Measurements from ENCODE around the gene SLCO1A2. TPM values are rescaled to one million over a fixed set of nuclear protein-coding genes. Genes with fewer than 3 reads are reported as not detected.

SLCO1A2 gene
- total and polyA plus RNA-seq, 2 experiments from 2014 or later: 10.2 to 10.8 TPM

- TF ChIP-seq, protein P1, sequence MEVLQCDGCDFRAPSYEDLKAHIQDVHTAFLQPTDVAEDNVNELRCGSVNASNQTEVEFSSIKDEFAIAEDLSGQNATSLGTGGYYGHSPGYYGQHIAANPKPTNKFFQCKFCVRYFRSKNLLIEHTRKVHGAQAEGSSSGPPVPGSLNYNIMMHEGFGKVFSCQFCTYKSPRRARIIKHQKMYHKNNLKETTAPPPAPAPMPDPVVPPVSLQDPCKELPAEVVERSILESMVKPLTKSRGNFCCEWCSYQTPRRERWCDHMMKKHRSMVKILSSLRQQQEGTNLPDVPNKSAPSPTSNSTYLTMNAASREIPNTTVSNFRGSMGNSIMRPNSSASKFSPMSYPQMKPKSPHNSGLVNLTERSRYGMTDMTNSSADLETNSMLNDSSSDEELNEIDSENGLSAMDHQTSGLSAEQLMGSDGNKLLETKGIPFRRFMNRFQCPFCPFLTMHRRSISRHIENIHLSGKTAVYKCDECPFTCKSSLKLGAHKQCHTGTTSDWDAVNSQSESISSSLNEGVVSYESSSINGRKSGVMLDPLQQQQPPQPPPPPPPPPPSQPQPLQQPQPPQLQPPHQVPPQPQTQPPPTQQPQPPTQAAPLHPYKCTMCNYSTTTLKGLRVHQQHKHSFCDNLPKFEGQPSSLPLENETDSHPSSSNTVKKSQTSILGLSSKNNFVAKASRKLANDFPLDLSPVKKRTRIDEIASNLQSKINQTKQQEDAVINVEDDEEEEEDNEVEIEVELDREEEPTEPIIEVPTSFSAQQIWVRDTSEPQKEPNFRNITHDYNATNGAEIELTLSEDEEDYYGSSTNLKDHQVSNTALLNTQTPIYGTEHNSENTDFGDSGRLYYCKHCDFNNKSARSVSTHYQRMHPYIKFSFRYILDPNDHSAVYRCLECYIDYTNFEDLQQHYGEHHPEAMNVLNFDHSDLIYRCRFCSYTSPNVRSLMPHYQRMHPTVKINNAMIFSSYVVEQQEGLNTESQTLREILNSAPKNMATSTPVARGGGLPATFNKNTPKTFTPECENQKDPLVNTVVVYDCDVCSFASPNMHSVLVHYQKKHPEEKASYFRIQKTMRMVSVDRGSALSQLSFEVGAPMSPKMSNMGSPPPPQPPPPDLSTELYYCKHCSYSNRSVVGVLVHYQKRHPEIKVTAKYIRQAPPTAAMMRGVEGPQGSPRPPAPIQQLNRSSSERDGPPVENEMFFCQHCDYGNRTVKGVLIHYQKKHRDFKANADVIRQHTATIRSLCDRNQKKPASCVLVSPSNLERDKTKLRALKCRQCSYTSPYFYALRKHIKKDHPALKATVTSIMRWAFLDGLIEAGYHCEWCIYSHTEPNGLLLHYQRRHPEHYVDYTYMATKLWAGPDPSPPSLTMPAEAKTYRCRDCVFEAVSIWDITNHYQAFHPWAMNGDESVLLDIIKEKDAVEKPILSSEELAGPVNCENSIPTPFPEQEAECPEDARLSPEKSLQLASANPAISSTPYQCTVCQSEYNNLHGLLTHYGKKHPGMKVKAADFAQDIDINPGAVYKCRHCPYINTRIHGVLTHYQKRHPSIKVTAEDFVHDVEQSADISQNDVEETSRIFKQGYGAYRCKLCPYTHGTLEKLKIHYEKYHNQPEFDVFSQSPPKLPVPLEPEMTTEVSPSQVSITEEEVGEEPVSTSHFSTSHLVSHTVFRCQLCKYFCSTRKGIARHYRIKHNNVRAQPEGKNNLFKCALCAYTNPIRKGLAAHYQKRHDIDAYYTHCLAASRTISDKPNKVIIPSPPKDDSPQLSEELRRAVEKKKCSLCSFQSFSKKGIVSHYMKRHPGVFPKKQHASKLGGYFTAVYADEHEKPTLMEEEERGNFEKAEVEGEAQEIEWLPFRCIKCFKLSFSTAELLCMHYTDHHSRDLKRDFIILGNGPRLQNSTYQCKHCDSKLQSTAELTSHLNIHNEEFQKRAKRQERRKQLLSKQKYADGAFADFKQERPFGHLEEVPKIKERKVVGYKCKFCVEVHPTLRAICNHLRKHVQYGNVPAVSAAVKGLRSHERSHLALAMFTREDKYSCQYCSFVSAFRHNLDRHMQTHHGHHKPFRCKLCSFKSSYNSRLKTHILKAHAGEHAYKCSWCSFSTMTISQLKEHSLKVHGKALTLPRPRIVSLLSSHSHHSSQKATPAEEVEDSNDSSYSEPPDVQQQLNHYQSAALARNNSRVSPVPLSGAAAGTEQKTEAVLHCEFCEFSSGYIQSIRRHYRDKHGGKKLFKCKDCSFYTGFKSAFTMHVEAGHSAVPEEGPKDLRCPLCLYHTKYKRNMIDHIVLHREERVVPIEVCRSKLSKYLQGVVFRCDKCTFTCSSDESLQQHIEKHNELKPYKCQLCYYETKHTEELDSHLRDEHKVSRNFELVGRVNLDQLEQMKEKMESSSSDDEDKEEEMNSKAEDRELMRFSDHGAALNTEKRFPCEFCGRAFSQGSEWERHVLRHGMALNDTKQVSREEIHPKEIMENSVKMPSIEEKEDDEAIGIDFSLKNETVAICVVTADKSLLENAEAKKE (CRISPR knock-in tag; IDR thresholded peaks at IDR 0.05): no peak
- TF ChIP-seq CREB1 (CRISPR knock-in tag; IDR thresholded peaks at IDR 0.05; ENCODE audit: low read depth): no peak
These were observed 57.9 kb downstream of the SLCO1A2 start (continued) for GRCh38 chr12:21276826-21277225.

- TF ChIP-seq EZH2phosphoT487 (IDR thresholded peaks at IDR 0.05; ENCODE audit: unreplicated experiment): no peak
- no peak overlapping the region for H3K27ac Mint-ChIP-seq
- H3F3A ChIP-seq (replicated peaks; ENCODE audit: low read depth): no peaks in the 10 kb centered on the region
- H3K9me3 Mint-ChIP-seq: peaks cover 15% of the 10 kb centered on the region
- peaks cover 10% of the 10 kb centered on the region; the same call in 2 of the 3 replicates for H3K36me3 Mint-ChIP-seq (ENCODE audit: low read depth)
- H3K36me3 ChIP-seq (ENCODE audit: insufficient read depth): no peaks in the 10 kb centered on the region
- no peak overlapping the region for H2AFZ ChIP-seq
- H3K27me3 Mint-ChIP-seq (ENCODE audit: insufficient read depth, low read depth, poor library complexity): no peaks in the 10 kb centered on the region
- no peaks in the 10 kb centered on the region for H4K20me1 ChIP-seq (replicated peaks; ENCODE audit: insufficient read depth)
- DNase-seq (ENCODE audit: low spot score) (no peak), ATAC-seq (no peak)
- H3K79me2 ChIP-seq (replicated peaks; ENCODE audit: insufficient read depth): no peaks in the 10 kb centered on the region
- no peaks in the 10 kb centered on the region for H3K4me1 ChIP-seq (ENCODE audit: insufficient read depth)
- no peak overlapping the region for H3K27ac ChIP-seq (ENCODE audit: low read depth)
- no peaks in the 10 kb centered on the region for H3K27me3 ChIP-seq (ENCODE audit: insufficient read depth)
- no peak overlapping the region for H3K4me3 ChIP-seq
- no peaks in the 10 kb centered on the region; the same call in 1 of the 2 replicates for H3K9me2 ChIP-seq (ENCODE audit: insufficient read depth)
- no peak overlapping the region for H3K4me3 Mint-ChIP-seq
- H3K4me1 Mint-ChIP-seq: no peaks in the 10 kb centered on the region
- H3K4me2 ChIP-seq: no peak overlapping the region
These were observed 68.8 kb downstream of the SLCO1A2 start for GRCh38 chr12:21265932-21266331.

DNA sequence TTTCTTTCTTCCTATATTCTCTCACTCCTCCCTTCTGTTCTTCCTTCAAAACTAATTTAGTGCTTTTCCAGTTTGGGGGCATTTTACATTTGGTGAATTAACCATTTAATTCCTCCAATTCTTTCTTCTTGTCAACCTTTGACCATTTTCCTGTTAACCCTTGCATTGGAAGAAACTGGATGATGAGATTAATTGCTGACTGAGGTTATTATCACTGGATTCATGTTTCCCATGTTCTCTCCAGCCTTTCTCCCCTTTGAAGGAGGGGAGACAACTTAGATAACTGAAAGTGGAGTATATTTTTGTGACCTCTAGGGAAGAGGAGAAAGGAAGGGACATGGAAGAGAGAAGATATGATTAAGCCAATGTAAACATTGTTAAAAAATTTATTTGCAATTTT, 70.5 kb downstream of the SLCO1A2 start:
- Mint-ChIP-seq H3K9me3 (peaks cover 20% of the 10 kb centered on the region), H3K4me3 (no peak overlapping the region), H3K4me1 (no peaks in the 10 kb centered on the region), H3K27ac (no peak overlapping the region), H3K36me3 (ENCODE audit: low read depth) (peaks cover 12% of the 10 kb centered on the region; the same call in 2 of the 3 replicates), H3K27me3 (ENCODE audit: insufficient read depth, low read depth, poor library complexity) (no peaks in the 10 kb centered on the region)
- Histone ChIP-seq H3K4me3 (no peak overlapping the region), H3K4me2 (no peak overlapping the region), H3K9me2 (ENCODE audit: insufficient read depth) (no peaks in the 10 kb centered on the region; the same call in 1 of the 2 replicates), H3K4me1 (ENCODE audit: insufficient read depth) (no peaks in the 10 kb centered on the region), H4K20me1 (replicated peaks; ENCODE audit: insufficient read depth) (no peaks in the 10 kb centered on the region), H3K36me3 (ENCODE audit: insufficient read depth) (peaks cover 2% of the 10 kb centered on the region; the same call in 1 of the 2 replicates), H3F3A (replicated peaks; ENCODE audit: low read depth) (no peaks in the 10 kb centered on the region), H2AFZ (no peak overlapping the region), H3K27ac (ENCODE audit: low read depth) (no peak overlapping the region), H3K79me2 (replicated peaks; ENCODE audit: insufficient read depth) (no peaks in the 10 kb centered on the region), H3K27me3 (ENCODE audit: insufficient read depth) (no peaks in the 10 kb centered on the region)
- DNase-seq (ENCODE audit: low spot score) (no peak), ATAC-seq (no peak)
- TF ChIP-seq CREB1 (CRISPR knock-in tag; IDR thresholded peaks at IDR 0.05; ENCODE audit: low read depth) (no peak), ZNF114 (CRISPR knock-in tag; IDR thresholded peaks at IDR 0.05) (no peak), JUNB (IDR thresholded peaks at IDR 0.05; ENCODE audit: unreplicated experiment) (no peak), EZH2 (IDR thresholded peaks at IDR 0.05; ENCODE audit: low read depth, unreplicated experiment) (no peak), POLR2AphosphoS5 (IDR thresholded peaks at IDR 0.05; ENCODE audit: low read depth) (no peak), STAT1 (IDR thresholded peaks at IDR 0.05; ENCODE audit: unreplicated experiment) (no peak)
- TF ChIP-seq, protein P2, sequence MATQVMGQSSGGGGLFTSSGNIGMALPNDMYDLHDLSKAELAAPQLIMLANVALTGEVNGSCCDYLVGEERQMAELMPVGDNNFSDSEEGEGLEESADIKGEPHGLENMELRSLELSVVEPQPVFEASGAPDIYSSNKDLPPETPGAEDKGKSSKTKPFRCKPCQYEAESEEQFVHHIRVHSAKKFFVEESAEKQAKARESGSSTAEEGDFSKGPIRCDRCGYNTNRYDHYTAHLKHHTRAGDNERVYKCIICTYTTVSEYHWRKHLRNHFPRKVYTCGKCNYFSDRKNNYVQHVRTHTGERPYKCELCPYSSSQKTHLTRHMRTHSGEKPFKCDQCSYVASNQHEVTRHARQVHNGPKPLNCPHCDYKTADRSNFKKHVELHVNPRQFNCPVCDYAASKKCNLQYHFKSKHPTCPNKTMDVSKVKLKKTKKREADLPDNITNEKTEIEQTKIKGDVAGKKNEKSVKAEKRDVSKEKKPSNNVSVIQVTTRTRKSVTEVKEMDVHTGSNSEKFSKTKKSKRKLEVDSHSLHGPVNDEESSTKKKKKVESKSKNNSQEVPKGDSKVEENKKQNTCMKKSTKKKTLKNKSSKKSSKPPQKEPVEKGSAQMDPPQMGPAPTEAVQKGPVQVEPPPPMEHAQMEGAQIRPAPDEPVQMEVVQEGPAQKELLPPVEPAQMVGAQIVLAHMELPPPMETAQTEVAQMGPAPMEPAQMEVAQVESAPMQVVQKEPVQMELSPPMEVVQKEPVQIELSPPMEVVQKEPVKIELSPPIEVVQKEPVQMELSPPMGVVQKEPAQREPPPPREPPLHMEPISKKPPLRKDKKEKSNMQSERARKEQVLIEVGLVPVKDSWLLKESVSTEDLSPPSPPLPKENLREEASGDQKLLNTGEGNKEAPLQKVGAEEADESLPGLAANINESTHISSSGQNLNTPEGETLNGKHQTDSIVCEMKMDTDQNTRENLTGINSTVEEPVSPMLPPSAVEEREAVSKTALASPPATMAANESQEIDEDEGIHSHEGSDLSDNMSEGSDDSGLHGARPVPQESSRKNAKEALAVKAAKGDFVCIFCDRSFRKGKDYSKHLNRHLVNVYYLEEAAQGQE (IDR thresholded peaks at IDR 0.05; ENCODE audit: unreplicated experiment): no peak

All from GM23338 (cell line).